DMS53 (cell line): Measurements from ENCODE around the gene FHOD3.
A peak's percentile ranks its signal among the peaks of the same experiment; 100 is the strongest.
"Not testable (repeated sequence)": the region's sequence is repeated elsewhere in the genome, so short reads cannot be mapped to it uniquely, and the experiment has no call there.

ENCODE experiments used
- DNase-seq: peaks from one replicate; lab custom pipeline; 2025; lab: John Stamatoyannopoulos, UW

Gene FHOD3

DNA sequence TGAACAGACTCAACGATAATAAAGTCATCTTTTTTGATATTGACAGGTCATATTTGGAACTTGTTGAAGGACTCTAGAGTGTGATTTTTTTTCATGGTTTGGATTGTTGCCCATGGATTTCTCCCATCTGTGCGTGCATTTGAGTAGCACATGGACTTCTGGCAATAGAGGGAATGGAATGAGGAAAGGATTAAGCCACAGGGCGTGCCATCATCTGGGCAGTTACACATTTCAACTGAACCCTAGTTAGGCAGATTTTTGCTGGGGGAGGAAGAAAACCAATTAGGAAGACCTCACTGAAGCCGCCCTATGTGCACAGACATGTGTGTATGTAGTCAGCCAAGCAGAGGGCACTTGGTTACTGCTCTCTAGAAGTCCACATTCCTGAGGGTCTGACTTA lies 458.7 kb downstream of the FHOD3 start:
- no peak for DNase-seq

DNA sequence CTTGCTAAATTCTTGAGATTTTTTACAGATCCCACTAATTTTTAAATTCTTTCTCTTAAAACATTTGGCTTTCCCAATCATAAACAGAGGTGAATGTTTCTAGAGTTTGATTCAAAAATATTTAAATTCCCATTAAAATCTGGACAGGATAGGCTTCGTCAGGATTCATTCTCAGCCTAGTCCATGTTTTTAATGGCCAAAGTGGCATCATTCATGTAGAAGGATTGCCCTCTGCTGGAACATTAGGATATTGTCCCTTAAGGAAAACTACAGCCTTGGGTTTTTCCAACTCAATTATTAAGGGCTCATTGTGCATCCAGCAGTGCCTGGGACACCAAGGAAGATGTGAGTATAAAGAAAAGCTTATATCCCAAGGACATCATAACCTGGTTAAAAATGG lies 459.6 kb downstream of the FHOD3 start:
- peak; percentile 74 for DNase-seq

DNA sequence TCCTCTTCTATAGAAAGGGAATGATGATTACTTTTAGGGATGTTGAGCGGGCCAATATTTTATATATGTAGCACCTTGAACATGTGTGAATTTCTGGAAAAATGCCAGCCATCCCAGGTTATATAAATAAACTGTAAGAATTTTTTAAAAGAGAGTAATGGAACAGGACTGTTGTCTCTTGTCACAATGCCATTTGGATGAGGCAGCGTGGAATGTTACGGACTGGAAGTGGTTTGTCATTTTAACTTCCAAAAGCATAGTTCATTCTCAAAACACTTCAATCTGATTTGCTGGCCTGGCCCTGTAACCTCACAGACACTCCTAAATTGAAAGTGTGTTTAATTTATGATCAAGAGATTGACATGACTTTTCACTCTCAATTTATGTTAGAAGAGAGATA lies 460.5 kb downstream of the FHOD3 start:
- DNase-seq: no peak

DNA sequence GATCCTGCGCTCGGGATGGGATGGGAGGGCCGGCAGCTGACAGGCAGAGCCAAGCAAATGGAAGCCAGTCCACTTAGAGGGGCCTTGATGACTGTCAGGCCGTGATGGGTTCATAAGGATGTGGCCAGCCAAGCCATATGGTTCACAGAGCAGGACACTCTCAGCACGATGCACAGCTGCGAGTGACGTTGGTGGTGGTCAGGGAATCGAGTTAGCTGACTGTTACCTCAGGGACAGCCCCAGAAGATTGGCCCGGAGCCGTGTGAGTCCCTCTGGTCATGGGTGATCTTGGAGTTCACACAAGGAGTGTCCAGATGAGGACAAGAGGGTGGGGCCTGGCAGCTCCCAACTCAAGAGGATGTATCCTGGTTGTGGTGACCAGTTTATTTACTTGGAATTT lies 461.1 kb downstream of the FHOD3 start:
- no peak for DNase-seq

DNA sequence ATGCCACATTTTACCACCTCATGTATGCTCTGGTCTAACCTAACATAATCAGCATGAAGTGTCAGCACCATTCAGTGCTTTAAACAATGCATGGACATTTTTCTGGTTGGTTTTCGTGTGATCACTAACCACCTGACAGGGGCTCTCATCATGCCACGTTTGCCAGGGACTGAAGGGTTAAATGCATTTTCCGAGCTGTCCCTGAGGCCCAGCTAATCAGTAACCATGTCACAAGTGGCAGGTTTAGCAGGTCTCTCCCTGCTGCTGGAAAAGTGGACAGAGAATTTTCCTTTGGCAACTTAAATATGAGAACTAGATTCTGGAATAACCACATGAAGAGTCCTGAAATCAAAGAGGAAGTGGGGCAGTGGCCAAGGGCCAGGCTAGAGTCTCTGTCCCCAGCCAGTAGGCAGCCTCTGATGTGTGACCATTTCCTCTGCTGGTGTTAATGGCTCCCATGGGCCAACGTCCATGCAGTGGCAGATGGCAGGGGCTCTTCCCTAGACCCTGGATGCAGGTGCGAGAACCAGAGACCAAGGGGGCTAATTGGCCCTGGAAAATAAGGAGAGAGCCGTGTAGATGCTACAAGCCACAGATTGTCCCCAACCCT lies 461.8 kb downstream of the FHOD3 start:
- no peak for DNase-seq

DNA sequence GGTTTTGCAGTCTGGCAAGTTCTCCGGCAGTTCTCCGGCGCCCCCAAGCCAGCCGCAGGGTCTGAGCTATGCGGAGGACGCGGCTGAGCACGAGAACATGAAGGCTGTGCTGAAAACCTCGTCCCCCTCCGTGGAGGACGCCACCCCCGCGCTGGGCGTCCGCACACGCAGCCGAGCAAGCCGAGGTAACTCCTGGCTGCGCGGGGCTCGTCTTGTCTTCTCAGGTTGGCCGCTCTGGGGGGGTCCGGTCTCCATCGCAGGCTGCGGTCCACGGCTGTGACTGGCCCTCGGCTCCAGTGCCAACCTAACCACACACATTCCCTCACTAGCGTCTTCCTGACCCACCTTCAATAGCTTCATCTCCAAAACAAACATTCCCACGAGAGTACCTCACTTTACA lies 463.1 kb downstream of the FHOD3 start:
- DNase-seq: no peak

DNA sequence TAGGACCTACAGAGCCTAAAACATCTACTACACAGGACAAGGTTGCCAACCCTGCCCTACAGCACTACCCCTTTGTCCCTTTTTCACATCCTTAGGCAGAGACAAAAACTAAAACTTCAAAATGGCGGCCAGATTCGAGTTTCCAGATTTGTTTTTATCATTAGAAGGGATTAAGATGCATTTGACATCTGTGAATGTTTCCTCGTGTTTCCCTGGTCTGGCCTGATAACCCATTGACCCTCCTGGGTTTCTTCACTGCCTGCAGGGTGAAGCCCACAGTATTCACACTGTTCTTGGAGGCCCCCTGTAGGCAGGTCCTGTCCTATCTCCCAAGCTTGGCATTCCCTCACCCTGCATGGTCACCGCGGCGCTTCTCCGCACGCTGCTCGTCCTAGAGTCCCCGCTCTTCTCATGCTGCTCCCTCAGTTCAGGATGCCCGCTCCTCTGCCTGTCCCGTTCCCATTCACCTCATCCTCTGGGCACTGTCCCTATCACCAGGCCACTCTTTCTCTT lies 463.7 kb downstream of the FHOD3 start:
- no peak for DNase-seq

DNA sequence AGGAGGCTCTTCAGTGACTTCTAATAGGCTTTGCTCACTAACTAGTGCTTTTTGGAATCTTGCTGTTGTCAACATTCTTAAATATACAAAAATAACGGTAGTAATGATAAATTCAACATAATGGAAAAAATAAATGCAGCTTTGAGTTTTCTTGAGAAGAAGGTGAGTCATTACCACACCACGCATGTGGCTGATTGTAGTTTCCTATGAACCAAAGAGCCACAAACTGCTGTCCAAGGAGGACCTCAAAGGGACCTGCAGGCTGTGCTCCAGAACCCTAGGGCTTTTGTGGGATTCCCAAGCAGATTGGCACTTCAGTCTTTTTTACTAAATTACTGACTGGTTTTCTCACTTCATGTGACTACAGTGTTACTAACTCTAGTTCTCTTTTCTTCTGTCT lies 464.6 kb downstream of the FHOD3 start:
- no peak for DNase-seq

DNA sequence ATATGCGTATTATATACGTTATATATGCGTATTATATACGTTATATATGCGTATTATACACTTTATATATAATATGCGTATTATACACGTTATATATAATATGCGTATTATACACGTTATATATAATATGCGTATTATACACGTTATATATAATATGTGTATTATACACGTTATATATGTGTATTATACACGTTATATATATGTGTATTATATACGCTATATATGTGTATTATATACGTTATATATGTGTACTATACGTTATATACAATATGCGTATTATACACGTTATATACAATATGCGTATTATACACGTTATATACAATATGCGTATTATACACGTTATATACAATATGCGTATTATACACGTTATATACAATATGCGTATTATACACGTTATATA lies 465.5 kb downstream of the FHOD3 start:
- DNase-seq: not testable (repeated sequence)

DNA sequence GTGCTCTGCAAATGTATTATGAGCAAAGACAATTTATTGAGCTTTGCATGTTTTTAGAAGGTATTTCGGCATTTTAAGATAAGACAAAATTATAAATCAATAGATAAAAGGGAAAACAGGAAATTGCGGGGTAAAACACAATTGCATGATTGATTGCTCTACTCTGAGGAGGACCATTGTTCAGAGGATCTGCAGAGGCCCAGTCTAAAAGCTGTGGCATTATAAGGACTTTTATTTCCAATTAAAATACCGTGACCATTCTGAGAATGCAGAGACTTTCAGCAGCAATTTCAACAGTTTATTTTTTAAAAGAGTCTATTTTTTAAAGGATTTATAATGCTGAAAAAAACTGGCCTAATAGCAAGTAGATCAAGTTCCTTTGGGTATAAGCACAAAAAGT lies 469.3 kb downstream of the FHOD3 start:
- DNase-seq: no peak

DNA sequence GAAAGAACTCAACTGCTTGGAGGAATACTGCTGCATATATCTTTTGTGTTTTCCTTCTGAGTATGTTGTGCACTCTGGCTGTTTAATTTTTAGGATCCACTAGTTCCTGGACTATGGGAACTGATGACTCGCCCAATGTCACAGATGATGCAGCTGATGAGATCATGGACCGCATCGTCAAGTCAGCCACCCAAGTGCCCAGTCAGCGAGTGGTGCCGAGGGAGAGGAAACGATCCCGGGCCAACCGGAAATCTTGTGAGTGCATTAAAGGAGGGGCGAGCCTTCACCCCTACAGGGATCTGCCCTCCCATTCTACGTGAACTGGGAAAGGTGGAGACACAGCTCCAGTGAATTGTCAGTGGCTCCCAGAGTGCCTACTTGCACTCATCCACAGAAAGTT lies 471.7 kb downstream of the FHOD3 start:
- no peak for DNase-seq

DNA sequence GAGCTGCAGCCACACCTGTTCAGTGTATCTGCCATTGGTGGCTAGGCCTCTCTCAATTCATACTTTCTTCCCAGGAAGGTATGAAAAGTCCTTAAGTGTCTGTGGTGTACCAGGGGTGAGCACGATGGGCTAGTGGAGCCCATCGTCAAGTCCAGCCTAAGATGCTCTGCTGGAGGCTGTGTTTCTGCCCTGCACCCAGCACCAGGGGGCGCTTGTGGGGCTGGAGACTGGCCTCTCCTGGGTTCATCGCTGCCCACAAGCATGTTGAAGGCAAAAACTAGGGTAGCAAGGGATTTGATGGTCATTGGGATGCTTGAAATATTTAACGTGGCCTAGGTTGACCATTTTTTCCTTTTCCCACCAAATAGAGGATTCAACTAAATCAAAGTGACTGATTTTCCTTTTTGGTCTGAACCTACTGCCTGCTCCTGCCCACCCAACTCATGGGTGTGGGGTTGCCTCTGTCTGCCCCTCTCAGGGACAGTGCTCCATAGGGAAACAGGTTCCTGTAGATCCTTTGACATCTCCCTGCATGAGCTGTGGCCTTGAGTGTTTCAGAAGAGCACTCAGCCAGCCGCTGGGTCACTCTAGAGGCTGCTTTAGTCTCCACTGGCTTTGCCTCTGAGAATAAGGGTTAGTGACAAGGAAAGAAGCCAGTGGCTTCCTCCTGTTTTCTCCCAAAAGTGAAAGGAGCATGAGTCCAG lies 472.2 kb downstream of the FHOD3 start:
- DNase-seq: peak; percentile 46

DNA sequence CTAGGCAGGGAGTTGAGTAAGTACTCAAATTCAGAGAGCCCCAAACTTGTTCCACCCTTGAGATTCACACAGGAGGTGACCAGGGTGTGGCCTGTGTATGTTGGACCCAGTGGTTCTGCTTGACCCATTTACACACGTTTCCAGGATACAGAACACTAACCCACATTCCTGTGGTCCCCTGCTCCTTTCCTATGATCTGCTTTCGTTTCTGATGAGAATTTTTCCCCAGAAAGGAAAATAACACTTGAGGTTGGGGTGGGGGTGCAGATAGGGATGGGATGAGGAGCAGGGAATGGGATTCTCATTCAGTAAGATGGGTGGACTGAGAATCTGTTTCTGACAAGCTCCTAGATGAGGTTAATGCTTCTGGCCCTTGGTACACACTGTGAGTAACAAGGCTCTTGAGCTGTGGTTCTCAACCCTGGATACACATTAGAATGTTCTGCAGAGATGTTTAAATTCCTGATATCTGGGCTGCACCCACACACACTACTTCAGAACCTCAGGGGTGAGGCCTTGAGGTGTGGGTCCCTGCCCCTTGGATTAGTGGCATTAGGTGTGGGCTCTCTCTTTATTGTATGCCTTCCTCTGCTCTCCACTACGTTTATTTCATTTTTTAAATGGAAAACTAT lies 472.9 kb downstream of the FHOD3 start:
- no peak for DNase-seq

DNA sequence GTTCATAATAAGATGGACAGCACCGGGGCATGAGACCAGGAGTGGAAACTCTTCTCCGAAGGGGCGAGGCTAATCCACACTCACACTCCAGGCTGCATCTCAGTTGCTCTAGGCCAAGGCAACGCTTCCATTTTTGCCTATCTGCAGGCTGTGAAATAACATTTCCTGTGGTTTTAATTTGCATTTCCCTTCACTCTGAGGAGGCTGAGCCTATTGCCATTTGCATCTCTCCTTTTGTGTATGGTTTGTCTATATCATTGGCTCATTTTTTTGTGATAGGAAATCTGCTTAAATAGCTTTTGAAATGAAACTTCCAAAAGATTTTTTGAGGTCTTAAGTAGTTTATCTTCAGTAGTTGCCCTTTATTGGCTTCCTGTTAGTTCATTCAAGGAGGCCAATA lies 473.7 kb downstream of the FHOD3 start:
- no peak for DNase-seq

DNA sequence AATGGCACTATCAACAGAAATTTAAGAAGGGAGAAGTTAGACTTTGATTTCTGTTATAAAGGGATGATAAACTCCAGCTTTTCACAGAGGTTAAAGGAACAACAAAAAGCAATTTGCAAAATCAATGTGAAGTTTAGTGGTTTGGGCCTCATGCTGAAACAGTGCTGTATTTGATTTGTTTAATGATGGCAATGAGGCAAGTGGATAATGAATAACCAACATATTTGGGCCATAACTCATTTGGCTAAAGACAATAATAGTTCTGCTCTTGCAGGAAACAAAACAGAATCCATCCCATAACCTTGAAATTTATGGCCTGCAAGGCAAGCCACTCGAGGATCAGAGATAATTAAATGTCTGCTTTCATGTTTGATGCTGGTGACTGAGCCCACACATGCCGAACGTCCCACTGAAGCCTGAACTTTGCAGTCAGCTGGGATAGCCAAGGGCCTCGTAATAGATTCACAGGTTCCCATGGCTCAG lies 474.8 kb downstream of the FHOD3 start:
- no peak for DNase-seq

DNA sequence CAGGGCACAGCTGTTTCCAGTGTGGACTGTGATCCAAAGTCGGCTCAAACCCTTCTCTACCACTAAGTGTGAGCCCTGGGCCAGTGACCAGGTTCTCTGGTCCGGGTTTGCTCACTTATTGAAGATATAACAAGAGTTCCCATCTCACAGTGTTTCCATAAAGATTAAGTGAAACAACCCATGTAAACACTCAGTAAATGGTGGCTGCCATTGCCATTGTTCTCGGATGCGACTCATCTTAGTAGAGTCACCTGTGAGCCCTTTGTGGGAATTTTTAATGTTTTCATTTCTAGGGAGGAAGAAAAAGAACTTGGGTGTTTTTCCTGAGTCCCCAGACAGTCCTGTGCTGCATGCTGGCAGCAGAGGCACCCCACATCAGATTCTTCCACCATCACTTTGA lies 477.9 kb downstream of the FHOD3 start:
- peak; percentile 46 for DNase-seq

DNA sequence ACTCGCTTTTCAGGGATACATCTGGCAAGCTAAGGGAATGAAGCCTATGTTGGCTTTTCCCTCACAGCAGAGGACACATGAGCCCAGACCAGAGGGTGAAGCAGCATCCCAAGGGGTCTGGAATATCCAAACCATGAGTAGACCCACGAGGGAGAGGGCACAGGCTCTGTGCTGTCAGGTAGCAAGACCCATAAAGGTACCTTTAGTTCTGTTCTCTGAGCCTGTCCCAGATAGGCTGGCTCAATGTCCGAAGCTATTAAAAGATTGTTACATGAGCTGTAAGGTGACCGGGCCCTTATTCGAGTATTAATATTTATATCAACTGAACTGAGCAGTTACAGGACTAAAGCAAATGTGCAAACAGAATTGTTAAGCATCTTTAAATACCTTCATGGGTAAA lies 479.1 kb downstream of the FHOD3 start:
- DNase-seq: no peak

DNA sequence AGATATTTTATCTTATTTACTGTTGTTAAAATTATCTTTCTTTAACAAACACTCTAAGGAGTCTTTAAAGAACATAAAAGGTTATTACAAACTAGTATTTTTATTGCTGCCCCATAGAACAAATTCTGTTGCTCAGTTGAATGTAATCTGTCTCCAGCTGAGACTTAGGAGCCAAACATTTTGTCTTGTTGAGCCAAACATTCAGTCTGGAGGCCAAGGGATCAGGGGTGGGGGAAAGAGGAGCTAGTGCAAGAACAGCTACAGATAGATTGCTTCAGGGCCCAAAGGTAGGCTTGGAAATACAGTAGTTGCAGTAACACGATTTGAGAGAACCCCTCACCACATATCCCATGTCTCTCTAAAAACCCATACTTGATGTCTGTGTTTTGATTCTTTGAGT lies 480.1 kb downstream of the FHOD3 start:
- DNase-seq: no peak

DNA sequence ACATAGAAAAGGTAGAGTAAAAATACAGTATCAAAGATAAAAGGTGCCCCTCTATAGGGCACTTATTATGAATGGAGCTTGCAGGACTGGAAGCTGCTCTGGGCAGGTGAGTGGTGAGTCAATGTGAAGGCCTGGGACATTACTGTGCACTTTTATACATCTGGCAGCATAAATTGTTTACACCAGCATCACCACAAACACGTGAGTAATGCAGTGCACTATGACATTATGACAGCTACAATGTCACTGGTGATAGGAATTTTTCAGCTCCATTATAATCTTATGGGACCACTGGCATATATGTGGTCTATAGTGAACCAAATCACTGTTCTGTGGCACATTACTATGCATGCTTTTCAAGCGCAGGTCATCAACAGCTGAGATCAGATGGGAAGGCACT lies 483.2 kb downstream of the FHOD3 start:
- DNase-seq: no peak

DNA sequence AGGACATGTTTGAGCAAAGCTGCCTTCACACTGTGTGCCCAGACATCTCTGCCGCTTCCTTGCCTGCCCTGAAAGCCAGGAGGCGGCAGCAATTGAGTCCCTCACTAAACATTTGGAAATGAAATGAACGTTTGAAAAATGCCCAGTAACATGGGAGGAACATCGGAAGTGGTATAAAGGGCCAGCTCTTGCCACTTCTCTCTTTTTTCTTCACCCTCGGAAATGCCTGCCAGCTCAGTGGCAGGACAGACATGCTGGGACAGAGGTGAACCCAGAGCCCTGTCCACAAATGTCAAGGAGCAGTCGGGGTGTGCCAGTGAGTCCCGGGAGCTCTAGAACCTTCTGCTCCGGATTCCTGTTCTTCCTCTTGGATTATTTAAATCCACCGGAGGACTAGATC lies 485.2 kb downstream of the FHOD3 start:
- DNase-seq: no peak

DNA sequence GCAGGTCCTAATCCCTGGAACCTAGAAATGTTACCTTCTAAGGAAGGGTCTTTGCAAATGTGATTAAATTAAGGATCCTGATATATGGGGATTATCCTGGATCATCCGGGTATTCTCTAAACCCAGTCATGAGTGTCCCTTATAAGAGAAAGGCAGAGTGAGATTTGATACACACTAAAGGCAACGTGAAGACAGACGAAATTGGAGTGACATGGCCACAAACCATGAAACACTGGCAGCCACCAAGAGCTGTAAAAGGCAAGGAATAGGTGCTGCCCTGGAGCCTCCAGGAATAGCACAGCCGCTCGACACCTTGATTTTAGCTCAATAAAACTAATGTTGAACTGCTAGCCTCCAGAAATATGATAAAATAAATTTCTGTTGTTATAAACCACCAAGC lies 486.3 kb downstream of the FHOD3 start:
- DNase-seq: no peak

DNA sequence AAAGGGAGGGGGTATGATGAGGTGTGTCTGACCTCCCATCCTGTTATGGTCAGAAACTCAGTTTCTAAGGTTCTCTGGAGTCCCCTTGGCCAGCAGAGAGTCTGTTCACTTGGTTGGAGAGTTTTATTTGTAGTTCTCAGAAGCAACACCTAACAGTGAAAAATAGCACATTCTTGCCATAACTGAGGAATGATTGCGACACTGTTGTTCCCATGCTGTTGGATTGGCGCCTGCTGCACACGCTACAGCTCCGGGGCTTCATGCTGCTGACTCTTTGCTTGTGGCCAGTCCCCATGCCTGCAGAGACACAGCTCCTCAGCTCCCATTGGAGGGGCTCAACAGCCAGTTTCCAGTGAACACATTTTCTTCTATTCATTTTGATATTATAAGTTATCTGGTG lies 489.2 kb downstream of the FHOD3 start:
- DNase-seq: no peak

DNA sequence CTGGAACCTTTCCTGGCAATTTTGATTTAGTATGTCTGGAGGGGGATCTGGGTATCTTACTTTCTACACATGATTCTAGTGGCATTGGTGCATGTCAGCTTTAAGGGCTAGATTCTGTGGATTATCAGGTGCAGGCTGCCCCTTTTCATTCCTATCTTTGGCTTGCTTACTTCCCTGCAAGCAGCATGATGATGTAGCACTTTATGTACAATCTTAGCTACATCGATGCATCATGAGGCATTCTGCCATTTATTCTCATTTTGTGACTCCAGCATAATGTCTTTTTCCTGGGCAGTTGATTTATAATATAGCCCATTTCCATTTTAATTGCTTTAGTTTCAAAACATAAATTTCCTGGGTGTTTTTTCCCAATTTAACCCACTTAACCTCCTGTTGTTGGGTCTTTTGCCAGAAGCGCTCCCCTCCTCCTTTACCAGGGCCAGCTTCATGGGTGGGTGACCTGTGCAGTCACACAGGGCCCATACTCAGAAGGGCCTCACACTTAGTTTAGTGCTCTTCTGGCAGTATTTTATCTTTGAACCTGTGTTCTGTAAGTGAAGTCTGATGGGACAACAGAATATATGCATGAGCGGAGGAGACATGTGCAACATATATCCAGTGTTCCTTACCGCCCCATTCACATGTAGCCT lies 495.2 kb downstream of the FHOD3 start:
- DNase-seq: no peak
